GM12892 (cell line): Measurements from ENCODE around the gene TRMT5.

Experiments used
- DNase-seq: peaks from one replicate; pipeline ENCODE4 v3.0.0; 2011; ENCODE audit not compliant: insufficient read length
- FAIRE-seq: peaks from 2 replicates; lab custom pipeline; 2011; peaks lifted over from hg19 to GRCh38; lab: Jason Lieb, UNC
- POLR2A ChIP-seq: IDR thresholded peaks from 2 replicates; pipeline ENCODE4 v1.6.1; 2011; ENCODE audit warnings: low read depth, low read length, control low read depth
- POLR2AphosphoS5 ChIP-seq: IDR thresholded peaks from 2 replicates; pipeline ENCODE4 v1.6.1; 2011; ENCODE audit warnings: low read depth, low read length, control low read depth
- TAF1 ChIP-seq: IDR thresholded peaks from 2 replicates; pipeline ENCODE4 v1.6.1; 2011; ENCODE audit warnings: low read depth, mild to moderate bottlenecking, control low read depth, low read length, borderline replicate concordance

The TRMT5 gene

DNA sequence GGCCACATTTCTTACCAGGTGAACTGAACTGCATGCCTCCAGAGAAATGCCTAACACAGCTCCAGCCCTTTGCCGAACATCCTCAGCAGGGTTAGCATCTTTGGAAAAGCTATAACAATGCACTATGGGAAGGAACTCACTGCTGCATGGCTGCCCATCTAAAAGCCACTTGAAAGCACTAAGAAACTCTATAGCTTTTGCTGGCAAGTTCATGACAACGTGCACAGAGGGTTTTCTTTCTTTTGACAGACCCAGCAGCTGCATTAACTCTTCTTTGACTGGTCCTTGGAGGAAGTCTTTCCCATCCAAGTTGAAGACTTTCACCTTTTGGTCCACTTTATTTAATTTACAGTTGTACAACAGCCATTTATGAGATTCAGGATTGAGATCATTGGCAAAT lies 5.3 kb downstream of the TRMT5 start:
- DNase-seq, result no peak
- no peak for FAIRE-seq
- no peak for TF ChIP-seq TAF1
- no peak for TF ChIP-seq POLR2AphosphoS5
- no peak for TF ChIP-seq POLR2A

DNA sequence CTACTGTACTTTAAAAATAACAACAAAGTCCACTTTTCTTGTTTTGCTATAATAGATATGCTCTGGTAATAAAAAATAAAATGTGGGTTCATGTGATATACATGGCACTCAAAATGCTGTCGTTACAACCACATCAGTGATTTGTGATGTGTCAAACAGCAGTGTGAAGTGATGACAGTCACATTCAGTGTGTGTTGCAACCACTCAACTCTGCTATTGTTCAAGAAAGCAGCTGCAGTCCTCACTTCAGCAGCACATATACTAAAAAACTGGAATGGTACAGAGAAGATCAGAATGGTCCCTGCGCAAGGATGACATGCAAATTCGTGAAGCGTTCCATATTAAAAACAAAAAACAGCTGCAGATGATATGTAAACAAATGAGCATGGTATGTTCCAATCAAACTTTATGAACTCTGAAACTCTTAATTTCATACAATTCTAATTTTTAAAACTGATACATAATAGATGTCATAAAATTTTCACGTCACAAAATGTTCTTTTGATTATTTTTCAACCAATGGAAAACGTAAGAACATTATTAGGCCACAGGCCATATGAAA lies 6.7 kb downstream of the TRMT5 start:
- FAIRE-seq (no peak), DNase-seq (no peak)
- TF ChIP-seq TAF1, result no peak
- TF ChIP-seq POLR2AphosphoS5, result no peak

DNA sequence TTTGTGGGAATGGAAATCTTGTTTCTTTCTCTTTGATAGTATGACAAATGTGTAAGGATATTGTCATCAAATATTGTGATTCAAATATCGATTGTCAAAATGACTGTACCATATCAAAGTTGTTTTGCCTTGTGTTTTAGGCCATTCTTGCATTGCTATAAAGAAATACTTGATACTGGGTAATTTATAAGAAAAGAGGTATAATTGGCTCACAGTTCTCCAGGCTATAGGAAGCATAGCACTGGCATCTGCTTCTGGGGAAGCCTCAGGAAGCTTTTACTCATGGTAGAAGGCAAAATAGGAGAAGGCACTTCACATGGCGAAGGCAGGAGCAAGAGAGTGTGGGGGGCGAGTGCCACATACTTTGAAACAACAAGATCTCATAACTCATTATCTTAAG lies 7.8 kb downstream of the TRMT5 start:
- DNase-seq (no peak), FAIRE-seq (no peak)
- TF ChIP-seq POLR2AphosphoS5 (no peak), POLR2A (no peak), TAF1 (no peak)

- no peak for DNase-seq
- no peak for FAIRE-seq
These were observed 8.6 kb downstream of the TRMT5 start for GRCh38 chr14:60972295-60972694.

GRCh38 chr14:60971271-60971670 lies 9.6 kb downstream of the TRMT5 start:
- DNase-seq (no peak), FAIRE-seq (no peak)
- TF ChIP-seq POLR2A, result no peak
- TF ChIP-seq TAF1, result no peak
- no peak for TF ChIP-seq POLR2AphosphoS5

More at GRCh38 chr14:60972295-60972694, 8.6 kb downstream of the TRMT5 start:
- TF ChIP-seq POLR2A, result no peak
- TF ChIP-seq TAF1, result no peak
- no peak for TF ChIP-seq POLR2AphosphoS5

GRCh38 chr14:60970146-60970545 lies 10.7 kb downstream of the TRMT5 start:
- TF ChIP-seq POLR2A (no peak), POLR2AphosphoS5 (no peak), TAF1 (no peak)
- no peak for DNase-seq
- FAIRE-seq, result no peak

- TF ChIP-seq POLR2A (no peak), POLR2AphosphoS5 (no peak), TAF1 (no peak)
- no peak for FAIRE-seq
- DNase-seq, result no peak
These were observed 12.2 kb downstream of the TRMT5 start for GRCh38 chr14:60968671-60969070.

DNA sequence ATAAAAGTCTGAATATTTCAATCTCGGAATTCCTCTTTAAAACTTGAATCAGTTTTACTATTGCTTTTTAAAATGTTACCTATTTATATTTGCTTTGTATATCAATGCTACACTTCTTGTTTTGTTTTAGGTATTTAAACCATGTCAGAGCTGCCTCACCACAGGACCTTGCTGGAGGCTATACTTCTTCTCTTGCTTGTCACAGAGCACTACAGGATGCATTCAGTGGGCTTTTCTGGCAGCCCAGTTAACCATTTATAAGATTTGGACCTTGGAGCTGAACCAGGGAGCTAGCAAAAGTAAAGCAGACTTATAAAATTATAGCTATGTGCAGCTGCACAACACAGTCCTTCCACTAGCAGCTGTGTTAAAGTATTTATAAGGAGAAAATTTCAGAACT lies 12.8 kb downstream of the TRMT5 start:
- TF ChIP-seq TAF1, result no peak
- TF ChIP-seq POLR2AphosphoS5, result no peak
- no peak for TF ChIP-seq POLR2A
- no peak for FAIRE-seq

DNA sequence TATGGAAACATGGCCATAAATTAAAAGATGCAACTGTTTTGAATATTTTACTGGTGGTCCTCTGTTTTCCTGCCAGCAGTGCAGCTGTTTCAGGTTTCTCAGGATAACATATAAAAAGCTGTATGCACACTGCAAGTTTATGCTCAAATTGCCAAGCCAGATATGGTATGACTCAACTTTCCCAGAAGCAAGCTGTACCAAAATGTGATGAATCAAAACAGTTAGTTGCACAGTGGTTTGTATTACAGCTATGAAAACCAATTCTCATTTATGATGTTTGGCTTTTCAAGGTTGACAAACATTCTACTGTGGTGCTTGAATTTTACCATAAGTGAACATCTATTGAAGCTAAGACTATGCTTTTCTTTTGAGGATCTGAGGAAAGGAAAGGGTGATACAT lies 15.5 kb downstream of the TRMT5 start:
- TF ChIP-seq POLR2AphosphoS5, result no peak
- TF ChIP-seq TAF1, result no peak
- TF ChIP-seq POLR2A, result no peak
- DNase-seq, result no peak
- FAIRE-seq, result no peak

More for the DNA sequence above, 12.8 kb downstream of the TRMT5 start:
- DNase-seq, result no peak

- no peak for TF ChIP-seq POLR2AphosphoS5
- TF ChIP-seq POLR2A, result no peak
- no peak for TF ChIP-seq TAF1
- FAIRE-seq (no peak), DNase-seq (no peak)
These were observed 16.0 kb downstream of the TRMT5 start for GRCh38 chr14:60964904-60965303.

DNA sequence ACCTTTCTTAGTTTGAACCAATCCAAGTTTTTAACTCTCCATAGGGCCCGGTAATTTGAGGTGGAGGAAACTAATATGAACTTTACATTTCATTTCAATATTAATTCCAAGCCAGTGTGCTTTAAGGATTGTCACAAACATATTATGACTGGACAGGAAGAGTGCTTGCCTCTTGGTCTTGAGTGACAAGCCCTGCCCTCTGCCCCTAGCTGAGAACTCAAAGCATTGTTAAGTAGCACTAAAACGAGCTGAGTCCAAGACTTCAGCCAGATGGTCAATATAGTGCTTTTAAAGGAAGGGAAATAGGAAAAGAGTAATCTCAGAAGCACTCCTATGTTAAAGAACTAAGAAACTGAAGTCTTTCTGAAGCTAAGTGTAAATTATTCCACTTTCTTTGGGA lies 17.1 kb downstream of the TRMT5 start:
- DNase-seq, result no peak
- FAIRE-seq, result no peak
- TF ChIP-seq TAF1, result no peak
- no peak for TF ChIP-seq POLR2A
- no peak for TF ChIP-seq POLR2AphosphoS5

DNA sequence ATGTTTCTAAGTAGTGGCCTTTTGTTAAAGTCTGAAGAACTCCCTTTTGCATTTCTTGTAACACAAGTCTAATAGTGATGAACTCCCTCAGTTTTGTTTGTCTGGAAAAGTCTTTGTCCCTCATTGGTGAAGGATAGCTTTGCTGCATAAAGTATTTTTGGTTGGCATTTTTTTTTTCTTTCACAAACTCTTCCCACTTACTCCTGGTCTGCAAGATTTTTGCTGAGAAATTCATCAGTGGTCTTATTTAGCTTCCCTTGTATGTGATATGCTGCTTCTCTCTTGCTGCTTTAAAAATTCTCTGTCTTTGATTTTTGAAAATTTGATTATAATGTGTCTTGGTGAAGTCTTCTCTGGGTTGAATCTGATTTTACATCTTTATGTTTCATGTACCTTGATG lies 22.7 kb downstream of the TRMT5 start:
- DNase-seq (no peak), FAIRE-seq (no peak)
- TF ChIP-seq TAF1, result no peak
- no peak for TF ChIP-seq POLR2A
- no peak for TF ChIP-seq POLR2AphosphoS5

- no peak for DNase-seq
- no peak for TF ChIP-seq TAF1
- no peak for FAIRE-seq
These were observed 24.2 kb downstream of the TRMT5 start for GRCh38 chr14:60956632-60957031.

DNA sequence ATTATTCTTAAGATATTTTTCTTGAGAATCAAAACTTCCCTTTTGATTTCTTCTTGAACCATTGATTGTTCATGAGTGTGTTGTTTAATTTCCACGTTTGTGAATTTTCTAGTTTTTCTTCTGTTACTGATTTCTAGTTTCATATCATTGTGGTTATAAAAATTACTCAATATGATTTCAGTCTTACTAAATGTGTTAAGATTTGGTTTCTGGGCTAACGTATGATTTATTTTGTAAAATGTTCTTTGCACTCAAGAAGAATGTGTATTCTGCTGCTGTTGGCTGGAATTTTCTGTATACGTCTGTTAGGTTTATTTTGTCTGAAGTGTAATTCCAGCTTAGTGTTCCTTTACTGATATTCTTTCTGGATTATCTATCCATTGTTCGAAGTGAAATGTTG lies 24.7 kb downstream of the TRMT5 start:
- TF ChIP-seq POLR2AphosphoS5 (no peak), TAF1 (no peak)
- FAIRE-seq (no peak), DNase-seq (no peak)
